Vagina (tissue), 2 donors: ENCODE results near the gene KCNE1.

ENCODE experiments used
- CTCF ChIP-seq, 3 experiments: fragments of 450-650 bp in 2 of 3; fragments of 200-600 bp in 1 of 3; sonication (generic) in 1 of 3; IDR thresholded peaks; one replicate each; pipeline ENCODE4 v1.5.1; 2017 to 2019; ENCODE audit warnings: antibody characterized with exemption in 3 of 3, mild to moderate bottlenecking in 2 of 3, moderate library complexity in 2 of 3
- POLR2A ChIP-seq, 2 donors: fragments of 450-650 bp; IDR thresholded peaks; one replicate each; pipeline ENCODE4 v1.6.1; 2017; ENCODE audit warnings: antibody characterized with exemption in 2 of 2, mild to moderate bottlenecking in 2 of 2, moderate library complexity in 2 of 2
- POLR2AphosphoS5 ChIP-seq, 2 donors: sonication (generic); formaldehyde crosslinking; IDR thresholded peaks; one replicate each; pipeline ENCODE4 v1.9.0; 2017; ENCODE audit warnings: antibody characterized with exemption in 2 of 2, mild to moderate bottlenecking in 2 of 2, low read depth in 1 of 2; ENCODE audit not compliant: insufficient read depth in 1 of 2

- peak in 1 of 2 donors; percentile 19 for TF ChIP-seq POLR2AphosphoS5 (IDR thresholded peaks at IDR 0.05; ENCODE audit: insufficient read depth in 1 of 2, low read depth in 1 of 2)
- no peak for TF ChIP-seq CTCF (IDR thresholded peaks at IDR 0.05)
- no peak for TF ChIP-seq POLR2A (IDR thresholded peaks at IDR 0.05)
Observed at GRCh38 chr21:34553151-34553952, 41.3 kb upstream of the KCNE1 start.
